ENCODE results near the gene CLEC10A. TPM values are rescaled to one million over a fixed set of nuclear protein-coding genes. Genes with fewer than 3 reads are reported as not detected.
"Not testable (repeated sequence)": the region's sequence is repeated elsewhere in the genome, so short reads cannot be mapped to it uniquely, and the experiment has no call there.

Gene CLEC10A, protein sequence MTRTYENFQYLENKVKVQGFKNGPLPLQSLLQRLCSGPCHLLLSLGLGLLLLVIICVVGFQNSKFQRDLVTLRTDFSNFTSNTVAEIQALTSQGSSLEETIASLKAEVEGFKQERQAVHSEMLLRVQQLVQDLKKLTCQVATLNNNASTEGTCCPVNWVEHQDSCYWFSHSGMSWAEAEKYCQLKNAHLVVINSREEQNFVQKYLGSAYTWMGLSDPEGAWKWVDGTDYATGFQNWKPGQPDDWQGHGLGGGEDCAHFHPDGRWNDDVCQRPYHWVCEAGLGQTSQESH
- polyA plus RNA-seq (2013, experiment 1 of 2; ENCODE audit: insufficient read length): not detected
- polyA plus RNA-seq (2013, experiment 2 of 2; ENCODE audit: insufficient read length): not detected

DNA sequence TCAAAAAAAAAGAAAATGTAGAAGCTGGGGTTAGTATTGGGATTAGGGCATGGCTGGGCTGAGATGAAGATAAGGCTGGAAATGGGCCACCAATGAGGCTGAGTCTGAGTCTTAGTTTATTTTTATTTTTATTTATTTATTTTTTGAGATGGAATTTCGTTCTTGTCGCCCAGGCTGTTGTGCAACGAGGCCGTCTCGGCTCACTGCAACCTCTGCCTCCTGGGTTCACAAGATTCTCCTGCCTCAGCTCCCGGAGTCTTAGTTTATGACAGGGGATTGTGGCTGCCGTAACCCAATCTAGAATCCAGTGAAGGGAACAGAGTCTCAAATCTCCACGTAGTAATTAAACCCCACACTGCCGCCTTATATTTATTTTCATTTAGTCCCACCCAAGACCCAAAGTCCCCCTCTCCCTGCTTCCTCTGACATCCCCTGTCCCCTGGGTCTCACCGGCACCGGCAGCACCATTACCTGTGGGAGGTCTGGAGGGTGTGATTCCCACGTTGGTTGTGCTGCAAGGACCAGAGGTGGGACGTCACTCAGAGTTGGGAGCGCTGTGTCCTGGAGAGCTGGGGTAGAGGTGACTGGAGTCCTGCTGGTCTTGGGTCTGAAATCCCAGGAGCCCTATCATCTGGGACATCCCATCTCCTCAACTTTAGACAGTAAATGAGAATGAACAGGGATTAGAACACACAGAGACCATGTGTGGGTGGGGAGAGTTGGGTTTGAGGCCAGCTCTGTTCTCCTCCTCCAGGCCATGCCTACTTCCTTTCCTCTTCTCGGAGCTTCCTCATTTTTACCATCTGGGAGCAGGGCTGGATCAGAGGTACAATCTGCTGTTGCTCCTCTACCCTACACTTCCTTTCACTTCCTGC lies at the start of gene CLEC10A:
Gene CLEC10A (minus strand): TSS at position 671 of the 875 bp plus-strand sequence. CDS start 1,439 bp downstream, outside the sequence.
- DNase-seq: no peak

DNA sequence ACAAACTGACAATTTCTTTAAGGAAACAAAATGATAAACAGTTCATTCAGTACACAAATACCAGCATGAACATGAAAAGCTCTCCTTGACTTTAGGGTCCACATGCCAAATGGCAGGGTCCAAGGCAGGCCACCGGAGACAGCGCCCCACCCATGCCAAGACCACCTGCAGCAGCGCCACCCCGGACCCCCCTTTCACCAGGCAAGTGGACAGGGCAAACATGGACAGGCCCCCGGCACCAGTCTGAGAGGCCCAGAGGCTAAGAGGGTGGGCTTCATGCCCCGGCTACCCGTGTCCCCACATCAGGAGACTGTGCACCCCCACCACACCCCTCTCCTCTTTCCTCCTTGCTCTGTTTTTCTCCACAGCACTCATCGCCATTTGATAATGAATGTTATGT lies 49.3 kb upstream of the CLEC10A start:
- DNase-seq: no peak

DNA sequence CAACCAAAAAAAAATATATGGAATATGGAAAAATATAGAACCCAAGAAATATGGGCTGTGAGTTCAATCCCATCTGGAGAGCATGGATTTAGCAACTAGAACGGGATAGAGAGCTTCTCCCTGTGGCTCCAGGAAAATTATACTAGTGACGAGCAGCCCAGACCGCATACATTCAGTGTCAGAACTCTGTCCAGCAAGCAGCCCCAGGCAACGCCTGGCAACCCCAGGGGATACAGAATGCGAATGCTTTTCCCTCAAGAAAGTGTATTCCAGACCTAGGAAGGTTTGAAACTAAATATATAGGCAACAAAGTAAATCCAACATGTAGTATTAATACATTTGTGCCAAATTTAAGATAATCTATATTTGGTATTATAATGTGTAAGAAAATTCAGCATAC lies 48.1 kb upstream of the CLEC10A start:
- DNase-seq: no peak

DNA sequence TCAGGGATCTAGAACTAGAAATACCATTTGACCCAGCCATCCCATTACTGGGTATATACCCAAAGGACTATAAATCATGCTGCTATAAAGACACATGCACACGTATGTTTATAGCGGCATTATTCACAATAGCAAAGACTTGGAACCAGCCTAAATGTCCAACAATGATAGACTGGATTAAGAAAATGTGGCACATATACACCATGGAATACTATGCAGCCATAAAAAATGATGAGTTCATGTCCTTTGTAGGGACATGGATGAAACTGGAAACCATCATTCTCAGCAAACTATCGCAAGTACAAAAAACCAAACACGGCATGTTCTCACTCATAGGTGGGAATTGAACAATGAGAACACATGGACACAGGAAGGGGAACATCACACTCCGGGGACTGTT lies 47.5 kb upstream of the CLEC10A start:
- DNase-seq: not testable (repeated sequence)

DNA sequence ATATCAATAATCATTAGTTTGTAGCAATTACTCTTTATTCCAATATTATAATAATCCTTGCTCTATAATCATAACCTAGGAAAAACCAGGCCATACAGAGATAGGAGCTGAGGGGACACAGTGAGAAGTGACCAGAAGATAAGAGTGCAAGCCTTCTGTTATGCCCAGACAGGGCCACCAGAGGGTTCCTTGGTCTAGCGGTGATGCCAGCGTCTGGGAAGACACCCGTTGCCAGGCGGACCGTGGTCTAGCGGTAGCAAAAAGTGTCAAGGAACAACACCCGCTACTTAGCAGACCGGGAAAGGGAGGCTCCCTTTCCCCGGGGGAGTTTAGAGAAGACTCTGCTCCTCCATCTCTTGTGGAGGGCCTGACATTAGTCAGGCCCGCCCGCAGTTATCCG lies 46.3 kb upstream of the CLEC10A start:
- not testable (repeated sequence) for DNase-seq

DNA sequence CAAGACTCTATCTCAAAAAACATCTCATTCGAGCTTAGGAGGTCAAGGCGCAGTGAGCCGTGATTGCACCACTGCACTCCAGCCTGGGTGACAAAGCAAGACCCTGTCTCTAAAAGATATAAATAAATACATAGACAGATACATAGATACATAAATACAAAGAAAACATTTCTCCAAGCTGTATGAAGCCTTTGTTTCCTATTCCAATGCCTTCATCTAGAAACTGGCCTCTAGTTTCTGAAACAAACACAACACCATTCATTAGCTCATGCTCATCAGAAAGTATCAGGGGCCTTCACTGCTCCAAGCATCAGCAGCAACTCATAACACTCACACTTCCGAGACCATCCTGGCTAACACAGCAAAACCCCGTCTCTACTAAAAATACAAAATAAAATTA lies 44.9 kb upstream of the CLEC10A start:
- DNase-seq: no peak

DNA sequence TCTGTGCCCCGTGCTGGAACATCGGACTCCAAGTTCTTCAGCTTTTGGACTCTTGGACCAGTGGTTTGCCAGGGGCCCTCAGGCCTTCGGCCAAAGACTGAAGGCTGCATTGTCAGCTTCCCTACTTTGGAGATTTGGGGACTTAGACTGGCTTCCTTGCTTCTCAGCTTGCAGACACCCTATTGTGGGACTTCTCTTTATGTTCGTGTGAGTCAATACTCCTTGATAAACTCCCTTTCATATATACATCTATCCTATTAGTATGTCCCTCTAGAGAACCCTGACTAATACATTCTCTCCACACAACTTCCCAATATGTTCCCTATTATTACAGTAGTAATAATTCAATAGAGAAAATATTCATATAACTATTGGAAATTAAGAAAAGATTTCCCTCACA lies 43.8 kb upstream of the CLEC10A start:
- no peak for DNase-seq

DNA sequence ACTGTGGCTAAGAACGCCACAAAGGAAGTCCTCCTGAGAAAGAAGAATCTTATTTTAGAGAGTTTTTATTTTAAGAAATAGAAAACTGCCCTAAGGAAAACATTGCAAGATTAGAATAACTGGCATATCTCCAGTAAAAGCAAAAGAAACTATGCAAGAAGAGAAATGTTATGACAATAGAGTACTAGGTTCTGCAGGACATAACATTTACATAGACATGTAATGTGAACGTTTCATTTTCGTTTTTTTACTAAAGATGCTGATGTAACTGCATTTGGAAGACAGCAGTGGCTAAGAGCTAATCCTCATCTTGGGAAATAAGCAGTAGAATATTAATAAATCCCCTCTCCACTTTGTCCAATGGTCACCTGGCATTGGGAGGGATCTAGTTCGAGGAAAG lies 42.3 kb upstream of the CLEC10A start:
- no peak for DNase-seq

DNA sequence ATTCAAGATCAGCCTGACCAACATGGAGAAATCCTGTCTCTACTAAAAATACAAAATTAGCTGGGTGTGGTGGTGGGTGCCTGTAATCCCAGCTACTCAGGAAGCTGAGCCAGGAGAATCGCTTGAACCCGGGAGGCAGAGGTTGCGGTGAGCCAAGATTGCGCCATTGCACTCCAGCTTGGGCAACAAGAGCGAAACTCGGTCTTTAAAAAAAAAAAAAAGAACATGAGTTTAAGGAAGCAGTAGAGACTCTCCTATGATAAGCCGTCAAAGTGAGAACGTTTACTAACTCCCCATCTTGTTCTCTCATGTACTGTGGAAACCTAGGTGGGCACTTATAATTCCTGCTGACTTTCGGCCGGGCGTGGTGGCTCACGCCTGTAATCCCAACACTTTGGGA lies 40.6 kb upstream of the CLEC10A start:
- DNase-seq: not testable (repeated sequence)

DNA sequence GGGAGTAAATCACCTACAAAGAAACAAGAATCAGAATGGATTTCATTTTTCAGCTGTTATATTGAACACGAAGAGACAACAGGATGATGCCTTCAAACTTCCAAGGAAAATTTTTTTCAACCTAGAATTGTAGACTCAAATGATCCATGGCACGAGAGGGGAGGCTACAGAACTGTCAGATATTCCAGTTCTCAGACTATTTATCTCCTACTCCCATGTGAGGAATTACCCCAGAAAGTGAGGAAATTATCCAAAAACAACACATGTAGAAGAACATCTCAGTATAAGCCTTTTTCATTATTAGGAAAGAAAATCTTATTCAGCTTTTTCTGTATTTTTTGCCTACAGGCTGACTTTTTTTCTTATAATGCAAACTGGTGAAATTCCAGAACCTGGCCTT lies 40.1 kb upstream of the CLEC10A start:
- no peak for DNase-seq

DNA sequence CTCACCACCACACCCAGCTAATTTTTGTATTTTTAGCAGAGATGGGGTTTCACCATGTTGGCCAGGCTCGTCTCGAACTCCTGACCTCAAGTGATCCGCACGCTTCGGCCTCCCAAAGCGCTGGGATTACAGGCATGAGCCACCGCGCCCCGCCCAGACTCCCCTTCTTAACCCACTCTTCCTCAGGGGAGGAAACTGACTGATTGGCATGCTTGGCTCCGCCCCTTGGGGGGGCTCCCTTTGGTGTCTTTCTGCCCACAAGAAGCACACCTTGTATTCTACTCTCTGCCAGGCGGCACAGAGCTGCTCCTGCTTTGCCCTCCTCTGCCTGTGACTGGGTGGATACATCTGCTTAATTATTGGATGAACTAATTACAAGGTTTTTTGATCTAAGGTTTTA lies 39.3 kb upstream of the CLEC10A start:
- no peak for DNase-seq

DNA sequence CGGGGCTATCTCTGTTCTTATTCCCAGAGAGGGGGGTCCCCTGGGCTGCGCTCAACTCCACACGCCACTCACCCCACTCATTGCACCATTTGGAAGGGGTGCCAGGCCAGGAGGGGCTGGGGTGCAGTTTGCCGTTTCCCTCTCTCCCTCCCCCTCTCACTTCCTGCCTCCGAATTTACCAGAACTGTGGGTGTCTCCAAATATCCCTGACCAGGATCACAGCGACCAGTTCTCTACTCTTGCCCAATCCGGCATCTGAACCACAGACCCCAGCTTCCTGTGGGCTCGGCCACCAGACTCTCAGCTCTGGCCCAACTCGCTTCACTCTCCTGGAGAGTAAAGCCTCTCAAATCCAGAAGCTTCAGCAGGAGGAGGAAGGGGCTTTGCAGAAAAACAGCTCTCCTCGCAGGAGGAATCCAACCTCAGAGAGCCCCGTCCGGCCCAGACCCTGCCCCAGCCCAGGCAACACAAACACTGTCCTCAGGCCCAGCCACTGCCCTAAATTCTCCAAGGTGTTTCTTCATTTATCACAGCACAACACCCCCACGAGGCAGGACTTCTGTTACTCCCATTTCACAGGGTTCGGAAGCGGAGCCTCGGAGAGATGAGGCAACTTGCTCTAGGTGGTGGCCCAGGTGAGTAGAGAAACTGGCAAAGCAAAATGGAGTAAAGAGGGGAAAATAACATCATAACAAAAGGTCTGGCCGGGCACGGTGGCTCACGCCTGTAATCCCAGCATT lies 35.0 kb upstream of the CLEC10A start:
- no peak for DNase-seq

DNA sequence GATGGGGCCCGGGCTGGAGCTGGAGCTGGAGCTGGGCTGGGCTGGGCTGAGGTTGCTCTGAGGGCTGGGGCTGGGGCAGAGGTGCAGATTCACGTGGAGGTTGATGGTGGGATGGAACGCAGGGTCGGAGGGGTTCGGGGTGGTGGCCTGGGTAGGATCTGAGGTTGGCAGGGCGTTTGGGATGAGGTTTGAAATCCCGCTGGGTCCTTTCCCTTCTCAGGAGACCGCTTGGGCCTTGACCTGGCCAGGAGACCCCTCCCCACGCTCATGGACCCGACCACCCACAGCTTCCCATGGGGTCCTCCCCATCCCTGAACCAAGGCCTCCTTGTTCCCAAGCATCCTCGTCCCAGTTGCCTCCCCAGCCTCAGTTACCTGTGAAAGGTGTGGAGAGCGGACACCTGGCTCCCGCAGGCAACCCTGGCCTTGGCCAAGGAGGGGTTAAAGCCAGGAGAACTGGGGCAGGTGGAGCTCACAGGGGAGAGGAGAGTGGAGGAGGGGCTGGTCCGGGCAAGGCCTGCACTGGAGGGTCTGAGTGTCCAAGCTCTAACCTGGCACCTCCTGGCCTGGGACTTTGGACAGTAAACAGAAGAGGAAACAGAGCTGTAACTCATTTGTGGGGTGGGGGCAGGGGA lies 34.3 kb upstream of the CLEC10A start, which contains the start of gene ASGR2:
Gene ASGR2 (minus strand): TSS at position 582 of the 634 bp plus-strand sequence. CDS start 582 bp downstream, outside the sequence.
- no peak for DNase-seq

DNA sequence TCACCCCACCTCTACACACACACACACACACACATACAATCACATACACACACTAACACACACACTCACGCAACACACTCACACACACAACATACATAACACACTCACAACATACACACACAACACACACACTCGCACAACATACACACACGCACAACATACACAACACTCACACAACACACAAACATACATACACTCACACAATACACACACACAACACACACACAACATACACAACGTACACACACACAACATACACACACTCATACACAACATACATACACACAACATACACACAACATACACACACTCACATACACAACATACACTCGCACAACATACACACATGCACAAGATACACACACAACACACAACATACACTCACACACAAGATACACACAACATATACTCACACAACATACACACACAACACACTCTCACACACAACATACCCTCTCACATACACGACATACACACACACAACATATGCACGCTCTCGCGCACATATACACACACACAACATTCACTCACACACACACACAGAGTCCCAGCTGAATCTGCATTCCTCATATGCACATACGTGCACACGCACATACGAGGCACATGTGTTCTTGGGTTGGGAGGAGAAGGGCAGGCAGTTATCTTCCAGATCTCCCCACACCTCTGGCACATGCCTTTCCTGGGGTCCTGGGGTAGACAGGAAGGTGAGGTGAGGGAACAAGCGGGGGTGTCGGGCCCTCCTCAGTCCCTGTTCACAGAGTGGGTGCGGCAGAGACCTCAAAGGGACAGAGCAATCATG lies 33.4 kb upstream of the CLEC10A start:
- DNase-seq: no peak

DNA sequence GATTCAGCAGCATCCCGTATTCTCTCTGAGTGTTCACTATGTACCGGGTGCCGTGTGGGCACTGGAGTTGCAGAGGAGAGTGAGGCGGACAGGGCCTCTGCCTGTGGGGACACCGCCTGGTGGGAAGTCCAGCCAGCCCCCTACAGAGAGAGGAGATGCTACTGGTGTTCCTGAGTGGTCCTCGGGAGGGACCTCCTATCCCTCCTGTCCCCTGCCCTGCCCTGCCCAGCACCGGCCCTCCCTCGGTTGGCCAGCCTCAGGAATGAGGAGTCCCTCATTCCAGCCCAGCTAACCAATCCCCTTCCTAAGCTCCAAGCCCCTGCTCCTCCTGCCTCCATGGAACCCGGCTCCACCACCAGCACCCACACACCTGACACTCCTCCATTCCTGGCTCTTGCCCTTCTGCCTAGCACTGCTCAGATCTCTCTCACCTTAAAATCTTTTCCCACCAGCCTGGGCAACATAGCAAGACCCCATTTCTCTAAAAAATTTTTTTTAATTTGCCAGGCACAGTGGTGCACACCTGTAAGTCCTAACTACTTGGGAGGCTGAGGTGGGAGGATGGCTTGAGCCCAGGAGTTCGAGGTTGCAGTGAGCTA lies 32.6 kb upstream of the CLEC10A start:
- DNase-seq: no peak

DNA sequence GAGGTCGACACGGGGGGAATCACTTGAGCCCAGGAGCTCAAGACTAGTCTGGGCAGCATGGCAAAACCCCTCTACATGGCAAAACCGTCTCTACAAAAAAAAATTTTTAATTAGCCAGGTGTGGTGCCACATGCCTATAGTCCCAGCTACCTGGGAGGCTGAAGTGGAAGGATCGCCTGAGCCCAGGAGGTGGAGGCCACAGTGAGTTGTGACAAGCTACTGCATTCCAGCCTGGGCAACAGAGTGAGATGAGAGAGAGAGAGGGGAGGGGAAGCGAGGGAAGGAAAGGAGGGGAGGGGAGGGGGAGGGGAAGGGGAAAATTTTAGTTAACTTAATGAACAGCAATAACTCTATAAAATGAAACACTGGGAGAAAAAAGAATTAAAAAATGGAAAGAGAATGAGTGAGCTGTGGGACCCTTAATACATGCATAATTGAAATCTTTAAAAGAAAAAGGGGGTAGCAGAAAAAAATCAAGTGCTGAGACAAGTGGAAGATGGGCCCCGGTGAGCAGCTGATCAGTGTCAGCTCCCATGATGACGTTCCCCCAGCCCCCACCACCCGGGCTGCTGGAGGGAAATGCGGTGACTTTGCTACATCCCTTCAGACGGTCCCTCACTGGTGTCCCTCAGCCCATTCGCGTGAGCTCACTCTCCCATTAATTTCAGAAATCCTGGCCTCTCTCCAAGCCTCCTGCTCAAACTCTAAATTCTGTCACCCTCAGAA lies 31.9 kb upstream of the CLEC10A start:
- no peak for DNase-seq

DNA sequence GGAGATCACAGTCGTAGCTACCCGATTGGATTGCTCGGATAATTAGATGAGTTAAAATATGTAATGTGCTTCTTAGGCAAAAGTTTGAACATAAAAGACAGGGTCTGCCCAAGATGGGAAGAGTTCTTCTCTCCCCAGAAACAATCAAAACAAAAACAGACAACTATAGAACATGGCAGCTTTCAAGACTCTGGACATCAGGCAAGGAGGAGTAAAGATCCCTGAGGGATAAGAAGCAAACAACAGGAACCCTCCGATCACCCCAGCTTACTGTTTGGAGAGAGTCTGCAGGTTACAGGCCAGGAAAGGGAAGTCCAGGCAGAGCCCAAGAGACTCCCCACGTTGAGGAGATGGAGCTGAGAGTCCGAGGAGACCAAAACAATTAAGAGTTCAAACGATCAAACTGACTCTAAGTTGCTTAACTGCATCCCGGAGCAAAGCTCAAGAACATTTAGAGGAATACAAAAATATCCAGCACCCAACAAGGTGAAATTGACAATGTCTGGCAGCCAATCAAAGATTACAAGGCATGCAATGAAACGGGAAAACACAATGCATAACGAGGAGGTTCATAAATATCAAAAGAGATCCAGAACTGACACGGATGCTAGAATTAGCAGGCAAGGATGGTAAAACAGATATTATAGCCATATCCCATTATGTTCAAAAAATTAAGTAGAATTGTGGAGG lies 30.7 kb upstream of the CLEC10A start:
- DNase-seq: no peak

DNA sequence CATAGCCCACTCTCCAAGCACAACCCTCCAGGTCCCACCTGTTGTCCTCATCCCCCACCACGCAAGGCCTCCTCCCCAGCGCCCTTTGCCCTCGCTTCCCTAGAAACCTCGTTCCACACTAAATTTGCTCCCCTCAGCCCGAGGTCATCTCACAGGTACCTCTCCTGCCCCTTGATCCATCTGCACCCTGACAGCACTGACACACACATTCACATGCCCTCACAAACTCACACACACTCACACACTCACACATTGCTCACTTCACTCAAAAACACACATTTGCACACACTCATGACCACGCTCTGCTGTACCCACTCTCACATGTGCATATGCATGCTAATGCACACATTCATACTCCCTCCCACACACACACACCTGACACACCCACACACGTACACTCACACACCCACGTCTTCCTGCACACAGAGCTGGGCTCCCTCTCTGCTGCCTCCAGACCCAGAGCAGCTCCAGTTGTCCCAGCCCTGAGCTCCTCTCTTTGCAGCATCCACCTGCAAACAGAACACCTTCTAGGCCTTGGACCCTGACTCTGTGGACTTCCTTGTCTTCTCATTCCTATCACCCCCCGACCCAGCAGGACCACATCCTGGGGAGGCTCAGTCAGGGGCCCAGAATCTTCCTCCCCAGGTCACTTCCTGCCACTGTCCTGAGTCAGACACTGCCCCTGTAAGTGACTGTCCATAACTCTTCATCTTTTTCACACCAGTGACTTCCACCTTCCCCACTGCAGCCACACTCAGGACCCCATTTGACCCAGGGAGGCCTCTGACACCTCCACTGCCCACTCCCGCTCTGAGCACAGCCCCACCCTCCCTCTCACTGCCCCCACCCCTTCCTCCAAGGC lies 29.6 kb upstream of the CLEC10A start:
- DNase-seq: no peak

DNA sequence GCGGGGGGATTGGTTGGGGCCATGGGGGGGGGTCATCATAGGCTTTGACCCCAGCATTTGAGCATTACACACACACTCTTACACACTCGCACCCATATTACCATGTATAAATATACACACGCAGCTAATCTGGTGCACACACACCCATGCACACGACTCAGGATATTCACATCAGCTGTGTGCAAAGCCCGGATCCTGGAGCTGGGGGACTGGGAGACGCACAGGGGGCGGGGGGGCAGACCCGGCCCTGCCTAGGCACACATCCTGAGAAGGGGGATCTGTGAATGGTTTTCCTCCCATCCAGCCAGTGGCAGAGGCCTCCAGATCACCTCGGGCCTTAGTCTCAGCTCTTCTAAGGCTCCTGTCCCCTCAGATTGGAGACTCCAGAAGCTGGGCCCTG lies 28.9 kb upstream of the CLEC10A start:
- no peak for DNase-seq
